ENCODE data around the gene USP31.

DNA sequence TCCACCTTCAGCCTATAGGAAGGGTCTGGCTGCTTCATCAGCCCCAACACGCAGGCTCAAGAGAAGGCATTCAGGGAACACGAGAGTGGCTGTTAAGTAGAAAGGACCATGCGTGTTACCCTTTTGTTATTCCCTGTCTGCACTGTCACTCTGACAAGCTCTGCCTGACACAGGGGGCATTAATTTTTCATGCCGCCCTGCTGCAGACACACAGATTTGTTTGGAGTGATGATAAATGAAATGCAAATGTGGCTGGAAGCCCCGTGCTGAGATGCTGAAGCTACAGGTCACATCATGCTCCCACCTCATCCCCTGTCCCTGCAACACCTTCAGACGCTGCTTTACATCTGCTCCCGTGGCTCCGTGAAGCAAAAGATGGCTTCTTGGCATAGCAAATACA, 97.7 kb downstream of the USP31 start:
- TF ChIP-seq POLR2A (IDR thresholded peaks at IDR 0.05) = no peak
- TF ChIP-seq, protein P1, sequence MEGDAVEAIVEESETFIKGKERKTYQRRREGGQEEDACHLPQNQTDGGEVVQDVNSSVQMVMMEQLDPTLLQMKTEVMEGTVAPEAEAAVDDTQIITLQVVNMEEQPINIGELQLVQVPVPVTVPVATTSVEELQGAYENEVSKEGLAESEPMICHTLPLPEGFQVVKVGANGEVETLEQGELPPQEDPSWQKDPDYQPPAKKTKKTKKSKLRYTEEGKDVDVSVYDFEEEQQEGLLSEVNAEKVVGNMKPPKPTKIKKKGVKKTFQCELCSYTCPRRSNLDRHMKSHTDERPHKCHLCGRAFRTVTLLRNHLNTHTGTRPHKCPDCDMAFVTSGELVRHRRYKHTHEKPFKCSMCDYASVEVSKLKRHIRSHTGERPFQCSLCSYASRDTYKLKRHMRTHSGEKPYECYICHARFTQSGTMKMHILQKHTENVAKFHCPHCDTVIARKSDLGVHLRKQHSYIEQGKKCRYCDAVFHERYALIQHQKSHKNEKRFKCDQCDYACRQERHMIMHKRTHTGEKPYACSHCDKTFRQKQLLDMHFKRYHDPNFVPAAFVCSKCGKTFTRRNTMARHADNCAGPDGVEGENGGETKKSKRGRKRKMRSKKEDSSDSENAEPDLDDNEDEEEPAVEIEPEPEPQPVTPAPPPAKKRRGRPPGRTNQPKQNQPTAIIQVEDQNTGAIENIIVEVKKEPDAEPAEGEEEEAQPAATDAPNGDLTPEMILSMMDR (IDR thresholded peaks at IDR 0.05) = no peak

All from esophagus squamous epithelium (tissue), 4 donors.